Upper lobe of right lung (tissue), 1 donor: Measurements from ENCODE around the gene PDE6G. TPM values are rescaled to one million over a fixed set of nuclear protein-coding genes. Genes with fewer than 3 reads are reported as not detected.

Source experiments
- ATAC-seq: fragments of 200-7000 bp; cut with Tn5 transposase; one replicate; pipeline ENCODE4 v1.9.1; 2020; ENCODE audit warnings: mild to moderate bottlenecking, moderate library complexity
- DNase-seq: peaks from one replicate; pipeline ENCODE4 v3.0.0-alpha.2; 2020
- H3K27ac ChIP-seq: fragments of 200-600 bp; one replicate; pipeline ENCODE4 v1.8.0; 2022
- H3K27me3 ChIP-seq: fragments of 200-600 bp; one replicate; pipeline ENCODE4 v1.8.0; 2022; ENCODE audit warnings: mild to moderate bottlenecking
- H3K36me3 ChIP-seq: fragments of 200-600 bp; one replicate; pipeline ENCODE4 v1.8.0; 2022
- H3K4me1 ChIP-seq: fragments of 200-600 bp; one replicate; pipeline ENCODE4 v1.8.0; 2022
- H3K4me3 ChIP-seq: fragments of 200-600 bp; one replicate; pipeline ENCODE4 v1.8.0; 2022; ENCODE audit warnings: mild to moderate bottlenecking
- H3K9me3 ChIP-seq: fragments of 200-600 bp; one replicate; pipeline ENCODE4 v1.8.0; 2022
- intact Hi-C: fragments of 100-400 bp; cut with DNase I; formaldehyde crosslinking; loops from one replicate; pipeline ENCODE4 v1.11.0; 2022
- total RNA-seq: library from RNA; stranded (reverse); fragmentation: NEBNext Ultra II Directional; extraction: Animal tissue kit (Norgen Biotek cat#: 25700); gene quantifications from one replicate; pipeline ENCODE4 v1.2.1, GENCODE V29; 2021
- TF ChIP-seq, protein P1 (sequence below): fragments of 200-600 bp; IDR thresholded peaks from one replicate; pipeline ENCODE4 v1.8.0; 2022; ENCODE audit warnings: antibody characterized with exemption
- donor health status: DM: no; HTN: yes; CAD: no; lungs with severe emphysema.

PDE6G gene
- total RNA-seq, 1 donor from 2014 or later, result 1.0 TPM

DNA sequence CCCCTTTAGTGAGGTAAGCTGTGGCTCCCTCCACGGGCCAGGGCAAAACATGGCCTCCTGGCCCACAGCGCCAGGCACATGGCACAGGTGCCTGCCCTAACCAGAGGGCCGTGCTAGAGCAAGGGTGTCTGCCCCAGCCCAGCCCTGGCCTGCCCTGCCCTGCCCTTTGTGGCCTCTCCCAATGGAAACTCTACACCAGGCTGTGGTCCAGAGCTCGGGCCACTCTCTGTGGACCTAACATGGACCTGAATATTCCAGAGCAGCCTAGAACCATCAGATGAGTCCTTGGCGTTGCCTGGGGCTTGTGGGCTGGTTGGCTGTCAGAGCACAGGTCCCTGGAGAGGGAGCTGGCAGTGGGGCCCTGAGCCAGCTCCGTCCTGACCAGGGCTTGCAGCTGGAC is 38.9 kb upstream of the PDE6G start:
- no peaks in the 10 kb centered on the region for H3K9me3 ChIP-seq
- H3K27ac ChIP-seq, result no peak overlapping the region
- TF ChIP-seq, protein P1, sequence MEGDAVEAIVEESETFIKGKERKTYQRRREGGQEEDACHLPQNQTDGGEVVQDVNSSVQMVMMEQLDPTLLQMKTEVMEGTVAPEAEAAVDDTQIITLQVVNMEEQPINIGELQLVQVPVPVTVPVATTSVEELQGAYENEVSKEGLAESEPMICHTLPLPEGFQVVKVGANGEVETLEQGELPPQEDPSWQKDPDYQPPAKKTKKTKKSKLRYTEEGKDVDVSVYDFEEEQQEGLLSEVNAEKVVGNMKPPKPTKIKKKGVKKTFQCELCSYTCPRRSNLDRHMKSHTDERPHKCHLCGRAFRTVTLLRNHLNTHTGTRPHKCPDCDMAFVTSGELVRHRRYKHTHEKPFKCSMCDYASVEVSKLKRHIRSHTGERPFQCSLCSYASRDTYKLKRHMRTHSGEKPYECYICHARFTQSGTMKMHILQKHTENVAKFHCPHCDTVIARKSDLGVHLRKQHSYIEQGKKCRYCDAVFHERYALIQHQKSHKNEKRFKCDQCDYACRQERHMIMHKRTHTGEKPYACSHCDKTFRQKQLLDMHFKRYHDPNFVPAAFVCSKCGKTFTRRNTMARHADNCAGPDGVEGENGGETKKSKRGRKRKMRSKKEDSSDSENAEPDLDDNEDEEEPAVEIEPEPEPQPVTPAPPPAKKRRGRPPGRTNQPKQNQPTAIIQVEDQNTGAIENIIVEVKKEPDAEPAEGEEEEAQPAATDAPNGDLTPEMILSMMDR, result no peak
- ATAC-seq (no peak), DNase-seq (no peak)
- H3K27me3 ChIP-seq, result no peaks in the 10 kb centered on the region
- H3K4me1 ChIP-seq, result no peaks in the 10 kb centered on the region
- peaks cover 96% of the 10 kb centered on the region for H3K36me3 ChIP-seq
- no peak overlapping the region for H3K4me3 ChIP-seq
- intact Hi-C loops, result no loop called here

DNA sequence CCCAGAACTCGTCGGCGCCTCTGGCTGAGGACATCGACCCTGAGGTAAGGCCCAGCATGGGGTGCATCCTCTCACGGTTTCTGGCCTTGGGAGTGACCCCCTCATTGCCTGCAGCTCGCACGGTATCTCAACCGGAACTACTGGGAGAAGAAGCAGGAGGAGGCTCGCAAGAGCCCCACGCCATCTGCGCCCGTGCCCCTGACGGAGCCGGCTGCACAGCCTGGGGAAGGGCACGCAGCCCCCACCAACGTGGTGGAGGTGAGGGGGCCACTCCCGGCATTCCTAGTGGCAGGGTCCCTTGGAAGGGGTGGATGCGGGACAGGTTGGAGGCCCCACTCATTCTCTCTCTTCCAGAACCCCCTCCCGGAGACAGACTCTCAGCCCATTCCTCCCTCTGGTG is 38.5 kb upstream of the PDE6G start:
- intact Hi-C loops, result no loop called here
- Histone ChIP-seq H3K4me3 (no peak overlapping the region), H3K36me3 (peaks cover 97% of the 10 kb centered on the region), H3K4me1 (no peaks in the 10 kb centered on the region), H3K27me3 (no peaks in the 10 kb centered on the region), H3K27ac (no peak overlapping the region), H3K9me3 (no peaks in the 10 kb centered on the region)
- no peak for DNase-seq
- no peak for ATAC-seq
- TF ChIP-seq, protein P1, result no peak

DNA sequence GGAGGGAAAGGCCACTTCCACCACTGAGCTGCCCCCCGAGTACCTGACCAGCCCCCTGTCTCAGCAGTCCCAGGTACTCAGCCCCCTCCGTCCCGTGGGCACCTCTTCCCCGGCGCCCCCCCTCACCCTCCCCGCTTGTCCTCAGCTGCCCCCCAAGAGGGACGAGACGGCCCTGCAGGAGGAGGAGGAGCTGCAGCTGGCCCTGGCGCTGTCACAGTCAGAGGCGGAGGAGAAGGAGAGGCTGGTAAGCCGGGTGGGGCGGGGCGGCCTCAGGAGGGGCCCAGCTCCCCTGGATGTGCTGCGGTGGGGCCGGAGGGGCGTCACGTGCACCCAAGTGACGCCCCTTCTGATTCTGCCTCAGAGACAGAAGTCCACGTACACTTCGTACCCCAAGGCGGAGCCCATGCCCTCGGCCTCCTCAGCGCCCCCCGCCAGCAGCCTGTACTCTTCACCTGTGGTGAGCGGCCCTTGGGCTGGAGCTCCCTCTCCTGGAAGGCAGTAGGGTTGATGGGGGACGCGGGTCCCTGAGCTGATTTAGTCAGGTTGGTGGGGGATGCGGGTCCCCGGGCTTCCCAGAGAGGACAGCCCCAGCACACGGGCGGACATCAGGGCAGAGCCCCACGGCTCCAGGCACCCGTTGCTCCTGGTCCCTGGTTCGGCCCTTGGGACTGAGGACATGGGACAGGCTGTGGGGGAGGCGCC is 37.3 kb upstream of the PDE6G start:
- DNase-seq (no peak), ATAC-seq (no peak)
- H3K27me3 ChIP-seq, result no peaks in the 10 kb centered on the region
- H3K4me3 ChIP-seq, result no peak overlapping the region
- no peaks in the 10 kb centered on the region for H3K9me3 ChIP-seq
- no peaks in the 10 kb centered on the region for H3K4me1 ChIP-seq
- TF ChIP-seq, protein P1, result no peak
- peaks cover 97% of the 10 kb centered on the region for H3K36me3 ChIP-seq
- intact Hi-C loops, result no loop called here
- no peak overlapping the region for H3K27ac ChIP-seq

DNA sequence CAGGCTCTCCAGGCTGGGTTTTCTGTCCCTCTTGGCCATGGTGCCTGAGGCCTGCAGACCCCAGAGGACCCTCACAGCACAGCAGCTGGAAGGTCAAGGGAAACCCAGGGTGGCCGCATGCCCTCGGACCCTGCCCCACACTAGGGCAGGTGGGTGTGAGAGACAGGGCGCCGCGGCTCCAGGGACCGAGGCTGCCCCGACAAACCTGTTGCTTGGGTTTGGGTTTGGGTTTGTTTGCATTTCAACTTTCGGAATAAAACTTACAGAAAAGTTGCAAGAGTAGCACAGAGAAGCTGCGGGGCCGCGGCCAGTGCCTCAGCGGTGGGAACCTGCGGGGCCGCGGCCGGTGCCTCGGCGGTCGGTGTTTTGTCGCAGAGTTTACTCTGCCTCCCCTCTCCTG is 35.3 kb upstream of the PDE6G start:
- ATAC-seq (no peak), DNase-seq (no peak)
- TF ChIP-seq, protein P1, result no peak
- H3K36me3 ChIP-seq, result peaks cover 97% of the 10 kb centered on the region
- no peaks in the 10 kb centered on the region for H3K27me3 ChIP-seq
- intact Hi-C loops, result no loop called here
- H3K27ac ChIP-seq, result no peak overlapping the region
- H3K4me1 ChIP-seq, result no peaks in the 10 kb centered on the region
- H3K9me3 ChIP-seq, result no peaks in the 10 kb centered on the region
- no peak overlapping the region for H3K4me3 ChIP-seq

DNA sequence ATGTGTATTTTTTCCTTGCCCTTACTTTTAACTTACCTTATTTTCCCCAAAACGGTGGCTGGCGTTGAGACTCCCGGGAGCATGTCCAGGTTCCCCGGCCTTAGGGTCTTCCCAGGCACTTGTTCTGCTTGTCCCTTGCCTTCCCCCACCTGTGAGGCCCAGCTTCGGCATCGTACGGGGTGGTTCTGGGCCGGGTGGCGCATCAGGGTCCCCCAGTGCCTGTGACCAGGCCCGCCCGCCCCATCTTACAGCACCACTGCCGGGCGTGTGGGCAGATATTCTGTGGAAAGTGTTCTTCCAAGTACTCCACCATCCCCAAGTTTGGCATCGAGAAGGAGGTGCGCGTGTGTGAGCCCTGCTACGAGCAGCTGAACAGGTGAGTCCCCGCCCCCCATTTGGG is 34.9 kb upstream of the PDE6G start:
- Histone ChIP-seq H3K36me3 (peaks cover 97% of the 10 kb centered on the region), H3K27ac (no peak overlapping the region), H3K9me3 (no peaks in the 10 kb centered on the region), H3K27me3 (no peaks in the 10 kb centered on the region), H3K4me3 (no peak overlapping the region), H3K4me1 (no peaks in the 10 kb centered on the region)
- DNase-seq (no peak), ATAC-seq (no peak)
- TF ChIP-seq, protein P1, result no peak
- intact Hi-C loops, result no loop called here

DNA sequence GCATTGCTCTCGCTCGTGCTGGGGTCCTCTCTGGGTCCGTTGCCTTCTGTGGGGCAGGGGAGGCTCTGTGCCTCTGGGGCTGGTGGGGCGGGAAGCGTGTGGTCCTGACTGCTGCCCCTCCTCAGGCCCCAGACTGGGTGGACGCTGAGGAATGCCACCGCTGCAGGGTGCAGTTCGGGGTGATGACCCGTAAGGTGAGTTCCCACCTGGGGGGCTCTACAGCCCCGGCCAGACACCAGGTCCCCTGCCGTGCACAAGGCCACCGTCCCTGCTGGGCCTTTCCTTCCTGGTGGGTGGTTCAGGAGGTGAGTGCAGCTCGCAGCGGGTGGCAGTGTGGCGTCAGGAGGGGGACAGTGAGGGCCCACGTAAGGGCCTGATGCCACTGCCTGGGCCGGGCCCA is 34.2 kb upstream of the PDE6G start:
- Histone ChIP-seq H3K4me3 (no peak overlapping the region), H3K27ac (no peak overlapping the region), H3K27me3 (no peaks in the 10 kb centered on the region), H3K36me3 (peaks cover 97% of the 10 kb centered on the region), H3K4me1 (peaks cover 5% of the 10 kb centered on the region), H3K9me3 (no peaks in the 10 kb centered on the region)
- no peak for ATAC-seq
- intact Hi-C loops, result no loop called here
- DNase-seq, result no peak
- TF ChIP-seq, protein P1, result no peak
